GM12874 (cell line): ENCODE measurements around the gene APPBP2.
A peak's percentile ranks its signal among the peaks of the same experiment; 100 is the strongest.

Source experiments
- TF ChIP-seq, protein P1 (sequence below): IDR thresholded peaks from 2 replicates; pipeline ENCODE4 v1.5.1; 2011; ENCODE audit warnings: low read depth, mild to moderate bottlenecking, control low read depth, low read length, moderate library complexity; ENCODE audit not compliant: insufficient read depth

The APPBP2 gene

DNA sequence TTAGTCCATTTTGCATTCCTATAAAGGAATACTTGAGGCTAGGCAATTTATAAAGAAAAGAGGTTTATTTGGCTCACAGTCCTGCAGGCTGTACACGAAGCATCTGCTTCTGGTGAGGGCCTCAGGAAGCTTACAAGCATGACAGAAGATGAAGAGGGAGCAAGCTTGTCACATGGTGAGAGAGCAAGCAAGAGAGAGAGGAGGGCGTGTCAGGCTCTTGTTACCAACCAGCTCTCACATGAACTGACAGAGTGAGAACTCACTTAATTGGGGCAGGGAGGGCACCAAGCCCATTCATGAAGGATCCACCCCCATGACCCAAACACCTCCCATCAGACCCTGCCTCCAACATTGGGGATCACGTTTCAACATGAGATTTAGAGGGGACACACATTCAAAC, 102.2 kb downstream of the APPBP2 start:
- TF ChIP-seq, protein P1, sequence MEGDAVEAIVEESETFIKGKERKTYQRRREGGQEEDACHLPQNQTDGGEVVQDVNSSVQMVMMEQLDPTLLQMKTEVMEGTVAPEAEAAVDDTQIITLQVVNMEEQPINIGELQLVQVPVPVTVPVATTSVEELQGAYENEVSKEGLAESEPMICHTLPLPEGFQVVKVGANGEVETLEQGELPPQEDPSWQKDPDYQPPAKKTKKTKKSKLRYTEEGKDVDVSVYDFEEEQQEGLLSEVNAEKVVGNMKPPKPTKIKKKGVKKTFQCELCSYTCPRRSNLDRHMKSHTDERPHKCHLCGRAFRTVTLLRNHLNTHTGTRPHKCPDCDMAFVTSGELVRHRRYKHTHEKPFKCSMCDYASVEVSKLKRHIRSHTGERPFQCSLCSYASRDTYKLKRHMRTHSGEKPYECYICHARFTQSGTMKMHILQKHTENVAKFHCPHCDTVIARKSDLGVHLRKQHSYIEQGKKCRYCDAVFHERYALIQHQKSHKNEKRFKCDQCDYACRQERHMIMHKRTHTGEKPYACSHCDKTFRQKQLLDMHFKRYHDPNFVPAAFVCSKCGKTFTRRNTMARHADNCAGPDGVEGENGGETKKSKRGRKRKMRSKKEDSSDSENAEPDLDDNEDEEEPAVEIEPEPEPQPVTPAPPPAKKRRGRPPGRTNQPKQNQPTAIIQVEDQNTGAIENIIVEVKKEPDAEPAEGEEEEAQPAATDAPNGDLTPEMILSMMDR: no peak

DNA sequence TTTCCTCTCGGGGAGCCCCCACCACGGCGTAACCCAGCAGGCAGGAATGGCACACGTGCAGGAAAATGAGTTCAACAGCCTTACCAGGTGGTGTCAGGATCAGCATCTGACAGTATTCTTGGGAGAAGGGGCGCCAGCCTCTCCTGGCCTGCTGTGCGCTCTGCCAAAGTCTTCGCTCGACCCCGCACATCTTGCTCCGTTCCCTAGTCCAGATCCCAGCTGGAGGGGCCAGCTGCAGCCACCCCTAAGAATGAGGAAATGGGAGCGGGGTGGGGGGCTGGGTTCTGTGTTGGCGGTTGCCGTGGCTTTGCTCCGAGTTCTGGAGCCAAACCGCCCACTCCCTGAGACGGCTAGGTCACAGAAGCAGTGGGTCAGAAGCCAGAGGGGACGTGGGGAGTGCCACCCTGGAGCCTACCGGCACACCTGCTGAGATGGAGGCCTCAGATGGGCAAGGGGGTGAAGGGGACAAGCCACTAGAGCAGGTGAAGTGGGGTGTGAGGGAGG, 103.8 kb downstream of the APPBP2 start, which contains the start of gene CHCT1:
TSS of gene CHCT1 (plus strand) at position 328 of the 504 bp plus-strand sequence. CDS start at position 432, 104 bp downstream.
- TF ChIP-seq, protein P1: no peak

DNA sequence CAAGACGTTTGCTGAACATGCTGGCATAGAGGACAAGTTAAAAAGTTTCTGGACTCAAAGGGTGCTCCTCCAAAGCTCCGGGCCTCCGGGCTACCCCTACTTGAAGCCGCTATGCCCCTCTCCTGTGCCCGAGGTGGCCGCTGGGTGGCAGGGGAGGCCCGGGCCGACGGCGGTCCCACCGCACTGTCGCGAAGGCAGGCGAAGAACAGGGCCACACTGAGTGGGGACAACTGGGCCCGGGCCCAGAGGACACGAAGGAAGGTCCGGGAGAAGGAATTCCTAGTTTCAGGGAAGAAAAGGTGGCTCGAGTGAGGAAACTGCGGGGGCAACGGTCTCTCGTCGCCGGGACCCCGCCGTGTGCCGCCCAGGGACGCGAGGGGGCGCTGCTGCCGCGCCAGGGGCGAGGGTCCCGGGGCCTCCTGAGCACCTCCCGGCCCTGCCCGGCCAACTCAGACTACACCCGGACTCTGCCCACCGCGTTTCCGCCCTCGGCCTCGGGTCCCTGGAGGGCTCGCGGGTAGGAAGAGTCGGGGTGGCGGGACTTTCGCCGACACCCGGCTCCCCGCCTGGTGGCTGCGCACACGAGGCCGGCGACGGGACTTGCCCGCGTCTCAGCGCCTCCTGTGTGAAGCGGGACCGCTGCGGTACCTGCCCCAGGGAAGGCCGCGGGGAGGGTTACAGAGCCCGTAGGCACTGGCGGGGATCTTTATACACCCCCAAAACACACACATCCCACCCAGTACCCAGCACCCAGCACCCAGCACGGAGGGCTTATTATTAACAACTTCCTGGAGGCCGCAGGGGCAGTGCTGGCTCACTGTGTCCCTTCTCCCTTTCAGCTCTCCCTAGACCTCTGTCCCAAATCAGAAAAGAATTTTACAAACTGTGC, 104.5 kb downstream of the APPBP2 start:
- TF ChIP-seq, protein P1: peak; percentile 86

DNA sequence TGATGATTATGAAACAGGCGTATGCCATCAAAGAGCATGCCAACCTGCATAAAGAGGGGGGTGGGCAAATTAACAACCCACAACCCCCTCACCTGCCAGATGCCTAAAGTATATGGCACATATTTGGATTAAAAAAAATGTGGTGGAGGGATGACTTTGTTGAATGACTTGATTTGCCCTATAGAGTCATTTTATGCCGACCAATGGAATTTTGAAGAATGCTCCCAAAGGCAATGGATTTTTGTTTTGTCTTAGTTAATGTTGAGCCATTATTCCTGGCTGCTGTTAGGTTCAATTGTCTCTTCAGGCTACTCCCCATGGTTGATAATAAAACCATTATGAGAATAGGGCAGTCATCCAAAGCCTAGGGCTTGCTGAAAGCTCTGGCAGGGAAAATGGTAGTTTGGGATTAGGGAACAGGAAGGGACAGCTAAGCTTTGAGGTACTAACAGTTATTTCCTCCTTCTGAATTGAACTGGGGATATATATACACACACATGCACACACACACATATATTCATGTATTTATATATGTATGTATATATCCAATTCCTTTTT, 109.6 kb downstream of the APPBP2 start:
- TF ChIP-seq, protein P1: no peak

DNA sequence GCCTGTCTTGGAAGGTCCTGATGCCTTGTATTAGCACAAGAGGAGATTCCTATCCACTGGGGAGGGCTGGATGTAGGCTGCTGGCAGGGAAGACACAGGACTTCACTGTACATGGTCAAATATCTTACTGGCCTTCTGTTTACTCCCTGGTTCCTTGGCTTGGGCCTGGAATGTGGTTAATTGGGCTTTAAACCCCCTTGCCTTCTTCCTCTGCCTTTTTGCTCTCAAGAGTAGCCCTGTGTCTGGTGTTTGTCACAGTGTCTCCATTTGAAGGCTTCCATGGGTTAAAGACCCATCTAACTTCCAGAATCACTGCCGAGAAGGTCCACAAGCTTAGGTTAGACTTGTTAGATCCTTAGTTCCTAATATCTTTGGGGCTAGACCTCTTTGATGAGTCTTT, 110.9 kb downstream of the APPBP2 start:
- TF ChIP-seq, protein P1: no peak

DNA sequence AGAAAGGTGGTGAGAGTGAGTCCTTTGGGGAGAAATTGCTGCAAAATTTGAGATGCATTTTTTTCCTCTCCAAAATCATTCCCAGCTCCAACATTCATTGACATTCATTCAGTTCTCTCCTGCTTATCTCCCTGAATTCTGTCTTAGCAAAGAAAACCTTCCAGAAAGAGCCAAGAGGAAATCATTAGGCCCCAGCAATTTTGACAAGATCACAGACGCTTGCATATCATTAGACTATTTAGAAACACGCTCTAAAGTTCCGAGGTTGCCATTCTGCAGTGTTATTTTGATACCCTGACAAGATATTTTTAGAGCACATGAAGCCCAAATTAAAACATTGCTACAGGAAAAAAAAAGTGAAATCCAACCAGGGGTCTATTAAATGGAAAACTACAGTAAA, 113.3 kb downstream of the APPBP2 start:
- TF ChIP-seq, protein P1: no peak

DNA sequence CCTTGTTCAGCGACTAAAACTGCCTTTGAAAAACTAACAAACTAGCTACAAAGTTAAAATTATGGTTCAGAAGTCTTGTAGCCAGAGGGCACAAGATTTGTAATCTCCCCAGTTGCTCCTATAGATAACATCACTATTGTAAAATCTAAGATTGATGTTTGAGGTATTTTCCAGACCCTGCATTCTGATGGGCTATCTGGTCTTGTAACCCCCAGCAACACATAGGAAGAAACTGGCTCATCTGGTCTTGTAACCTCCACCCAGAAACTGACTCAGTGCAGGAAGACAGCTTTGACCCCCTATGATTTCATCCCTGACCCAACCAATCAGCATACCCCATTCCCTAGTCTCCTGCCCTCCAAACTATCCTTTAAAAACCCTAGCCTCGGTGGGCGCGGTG, 116.0 kb downstream of the APPBP2 start:
- TF ChIP-seq, protein P1: no peak
